COLO829 (cell line): ENCODE measurements around the gene CD226.
"Not testable (repeated sequence)": the region's sequence is repeated elsewhere in the genome, so short reads cannot be mapped to it uniquely, and the experiment has no call there.

Experiments used
- DNase-seq: peaks from one replicate; pipeline ENCODE4 v3.0.0; 2012; ENCODE audit warnings: low spot score

CD226 gene

DNA sequence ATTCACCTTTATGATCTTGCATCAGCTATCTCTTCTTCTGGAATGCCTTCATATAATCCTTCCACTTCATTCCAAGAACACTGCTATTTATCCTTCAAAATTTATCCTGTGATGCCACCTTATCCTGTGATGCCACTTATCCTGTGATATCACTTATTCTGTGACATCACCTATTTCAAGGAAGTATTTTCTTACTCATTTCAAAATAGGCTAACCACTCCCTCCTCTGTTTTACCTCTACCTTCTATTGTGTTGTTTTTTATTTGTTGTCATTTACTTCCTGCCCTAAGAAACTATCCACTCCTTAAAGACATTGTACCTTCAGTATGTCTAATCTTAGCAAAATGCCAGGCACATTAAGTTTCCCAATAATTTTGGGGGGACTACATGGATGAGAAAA is 38.8 kb downstream of the CD226 start:
- DNase-seq = no peak

DNA sequence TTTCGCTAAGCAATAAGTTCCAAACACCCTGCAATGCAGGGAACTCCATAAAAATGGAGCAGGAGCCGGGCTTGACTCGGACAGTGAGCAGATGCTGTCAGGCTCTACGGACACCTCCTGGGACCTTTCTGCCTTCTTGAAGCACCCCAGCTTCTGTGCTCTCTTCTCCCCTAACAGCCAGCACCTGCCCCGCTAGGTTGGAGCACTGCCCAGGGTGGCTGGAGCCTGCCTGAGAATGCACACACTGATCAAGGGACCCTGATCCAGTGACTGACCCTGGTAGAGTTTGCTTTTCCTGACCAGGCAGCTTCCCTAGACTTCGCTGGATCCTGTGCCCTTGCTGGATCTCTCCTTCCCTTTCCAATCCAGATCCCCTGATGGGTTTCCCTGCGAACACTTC is 40.9 kb downstream of the CD226 start:
- no peak for DNase-seq

DNA sequence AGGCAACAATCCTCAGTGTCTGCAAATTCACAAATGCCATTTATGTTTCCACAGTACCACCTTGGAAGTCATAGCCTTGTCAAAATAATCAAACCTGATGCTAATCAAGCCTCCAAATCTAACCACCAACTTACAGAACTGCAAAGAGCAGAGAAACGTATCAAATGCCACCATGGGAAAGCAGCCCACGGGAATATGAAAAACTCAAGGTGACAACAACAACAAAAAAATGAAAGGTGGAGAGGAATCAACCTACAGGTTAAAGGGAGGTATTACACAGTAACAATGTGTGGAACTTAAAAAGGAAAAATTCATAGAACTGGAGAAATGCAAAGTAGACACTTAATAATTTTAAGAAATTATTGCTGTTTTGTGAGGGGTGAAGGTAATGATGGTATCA is 46.7 kb downstream of the CD226 start:
- DNase-seq = no peak

DNA sequence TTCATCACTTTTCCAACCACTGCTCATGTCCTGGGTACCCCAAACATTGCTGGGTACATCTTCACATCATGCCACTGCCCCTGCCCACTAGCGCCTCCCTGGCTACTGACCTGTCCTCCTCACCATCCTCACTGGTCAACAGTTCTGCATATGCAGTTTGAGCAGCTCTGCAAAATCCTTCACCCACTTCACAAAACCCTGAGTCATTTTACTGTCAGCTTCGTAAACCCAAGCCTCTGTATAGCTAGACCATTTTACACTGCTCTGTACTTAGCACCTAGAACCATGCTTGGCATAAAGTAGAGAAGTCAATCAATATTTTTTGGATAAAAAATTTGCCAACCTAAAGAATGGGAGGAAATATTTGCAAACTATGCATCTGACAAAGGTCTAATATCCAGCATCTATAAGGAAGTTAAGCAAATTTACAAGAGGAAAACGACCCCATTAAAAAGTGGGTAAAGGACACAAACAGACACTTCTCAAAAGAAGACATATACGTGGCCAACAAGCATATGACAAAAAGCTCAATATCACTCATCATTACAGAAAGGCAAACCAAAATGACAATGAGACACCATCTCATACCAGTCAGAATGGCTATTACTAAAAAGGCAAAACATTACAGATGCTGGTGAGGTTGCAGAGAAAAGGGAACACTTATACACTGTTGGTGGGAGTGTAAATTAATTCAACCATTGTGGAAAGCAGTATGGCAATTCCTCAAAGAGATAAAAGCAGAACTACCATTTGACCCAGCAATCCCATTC is 48.3 kb downstream of the CD226 start:
- not testable (repeated sequence) for DNase-seq

GRCh38 chr18:69898241-69898861 is 49.3 kb downstream of the CD226 start:
- DNase-seq = no peak

GRCh38 chr18:69897397-69898108 is 50.1 kb downstream of the CD226 start:
- DNase-seq = no peak

DNA sequence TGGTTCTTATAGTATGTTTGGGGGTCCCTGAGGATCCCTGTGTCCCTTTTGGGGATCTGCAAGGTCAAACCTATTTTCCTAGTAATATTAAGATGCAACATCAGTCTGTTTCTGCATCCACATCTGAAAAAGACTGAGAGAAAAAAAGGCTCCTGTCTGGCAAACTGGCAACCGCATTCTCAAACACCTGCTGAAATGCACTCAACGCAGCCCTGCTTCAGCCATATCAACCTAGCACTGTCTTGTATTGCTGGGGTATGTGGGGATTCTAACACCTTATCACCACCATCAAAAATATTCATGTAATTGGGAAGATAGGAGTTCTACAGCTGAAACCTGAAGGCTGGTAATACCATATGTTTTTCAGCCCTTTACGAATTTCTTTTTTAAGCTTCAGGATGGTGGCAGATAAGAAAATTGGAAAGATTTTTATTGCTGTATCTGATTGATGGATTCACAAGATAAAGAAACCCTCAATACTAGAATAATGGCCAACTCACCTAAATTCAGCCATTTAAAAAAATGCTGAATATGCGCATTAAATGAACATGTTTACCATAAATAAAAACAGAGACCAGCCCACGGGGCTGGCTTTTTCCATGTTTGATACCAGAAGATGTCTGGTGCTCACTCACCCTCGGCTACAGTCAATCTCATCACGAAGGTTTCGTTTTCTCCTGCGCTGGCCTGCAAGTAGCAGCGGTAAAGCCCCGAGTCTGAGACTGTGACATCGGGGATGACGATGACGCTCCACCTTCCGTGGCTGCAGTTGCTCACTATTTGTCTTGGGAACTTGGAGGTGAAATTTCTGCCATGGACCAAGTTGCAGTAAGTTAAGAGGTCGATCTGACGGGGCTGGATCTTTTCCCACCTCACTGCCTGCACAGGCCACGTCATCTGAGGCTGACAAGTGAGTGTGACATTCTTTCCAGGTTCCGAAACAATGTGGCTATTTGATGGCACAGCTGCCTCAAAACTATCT is 52.3 kb downstream of the CD226 start:
- DNase-seq = no peak

- DNase-seq = no peak
Observed at GRCh38 chr18:69894467-69894866, 53.2 kb downstream of the CD226 start.

- DNase-seq = no peak
Observed at GRCh38 chr18:69890558-69890957, 57.1 kb downstream of the CD226 start.

- DNase-seq = no peak
Observed at GRCh38 chr18:69889009-69889408, 58.7 kb downstream of the CD226 start.

DNA sequence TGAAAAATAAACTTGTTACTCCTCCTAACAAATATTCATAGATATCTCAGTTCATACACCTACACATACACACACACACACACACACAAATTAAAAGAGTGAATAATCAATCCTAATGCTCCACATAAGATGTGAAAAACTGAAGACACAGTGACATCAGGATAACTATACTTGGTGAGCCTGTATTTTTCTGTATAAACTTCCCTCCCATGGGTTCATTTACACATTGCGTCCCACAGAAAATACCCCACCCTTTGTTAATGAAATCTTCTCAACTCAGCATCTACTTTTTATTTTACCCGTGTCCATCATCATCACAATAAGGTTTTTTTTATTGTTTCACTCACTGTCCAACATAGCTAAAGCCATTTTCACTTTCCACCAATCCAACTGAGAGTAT is 60.4 kb downstream of the CD226 start:
- no peak for DNase-seq

DNA sequence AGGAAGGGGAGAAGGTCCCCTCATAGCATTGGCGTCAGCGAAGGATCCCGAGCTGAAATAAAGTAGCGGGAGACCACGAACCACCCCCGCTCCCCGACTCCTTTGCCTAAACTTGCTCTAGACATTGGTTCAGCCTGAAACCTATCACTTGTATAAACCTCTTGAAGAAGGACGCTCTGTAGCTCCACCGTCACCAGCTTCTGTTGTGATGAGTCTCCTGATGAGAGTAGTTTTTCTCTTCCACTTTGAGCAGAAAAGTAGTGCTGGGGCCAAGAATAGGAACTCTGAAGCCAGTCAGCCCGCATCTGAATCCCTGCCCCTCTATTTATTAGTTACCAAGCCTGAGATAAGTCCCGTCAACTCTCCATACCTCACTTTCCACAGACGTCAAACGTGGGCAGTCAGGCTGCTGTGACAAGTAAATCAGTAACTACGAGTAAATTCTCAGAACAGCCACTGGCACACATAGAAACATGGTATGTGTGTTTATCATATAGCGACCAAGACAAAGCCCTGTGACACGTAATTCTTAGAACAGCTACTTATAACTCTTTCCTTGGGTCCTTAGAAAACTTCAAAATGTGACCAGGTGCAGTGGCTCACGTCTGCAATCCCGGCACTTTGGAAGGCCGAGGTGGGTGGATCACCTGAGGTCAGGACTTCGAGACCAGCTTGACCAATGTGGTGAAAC is 61.7 kb downstream of the CD226 start:
- DNase-seq = no peak

DNA sequence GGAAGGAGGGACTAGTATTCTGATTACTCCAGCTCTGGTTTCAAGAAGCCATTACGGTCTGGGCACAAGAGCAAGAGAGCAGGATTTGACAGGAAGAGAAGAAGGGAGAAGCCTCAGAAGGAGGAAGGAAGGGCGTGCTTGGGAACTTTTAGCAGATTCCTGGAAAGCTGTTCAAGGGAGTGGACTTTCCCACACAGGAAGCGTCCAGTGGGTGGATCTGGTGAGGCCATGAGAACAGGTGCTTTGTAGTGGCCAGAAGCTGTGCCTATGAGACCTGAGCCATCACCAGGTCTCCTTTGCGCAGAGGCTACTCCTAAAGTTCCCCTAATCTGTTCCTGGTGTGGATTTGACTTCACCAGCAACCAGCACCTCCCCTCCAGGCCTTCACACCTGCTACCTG is 62.3 kb downstream of the CD226 start:
- DNase-seq = no peak

DNA sequence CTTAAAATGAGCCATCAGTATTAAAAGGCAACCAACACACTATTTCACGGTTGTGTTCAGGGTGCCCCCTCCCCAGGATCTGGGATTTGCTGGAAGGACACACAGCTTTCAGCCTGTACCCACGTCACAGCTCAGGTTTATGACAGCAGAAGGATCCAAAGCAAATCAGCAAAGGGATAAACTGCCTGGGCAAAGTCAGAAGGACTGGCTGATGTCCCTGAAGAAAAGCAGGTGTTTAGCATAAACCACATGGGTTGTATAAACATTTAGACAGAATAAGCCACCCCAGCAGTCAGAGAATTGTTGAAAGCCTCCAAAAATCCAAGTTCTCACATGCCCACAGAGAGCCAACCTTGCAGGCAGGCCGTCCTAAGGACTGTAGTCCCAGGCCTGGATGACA is 63.9 kb downstream of the CD226 start:
- no peak for DNase-seq

GRCh38 chr18:69882965-69883668 is 64.6 kb downstream of the CD226 start:
- no peak for DNase-seq

GRCh38 chr18:69880083-69880482 is 67.6 kb downstream of the CD226 start:
- DNase-seq = no peak

DNA sequence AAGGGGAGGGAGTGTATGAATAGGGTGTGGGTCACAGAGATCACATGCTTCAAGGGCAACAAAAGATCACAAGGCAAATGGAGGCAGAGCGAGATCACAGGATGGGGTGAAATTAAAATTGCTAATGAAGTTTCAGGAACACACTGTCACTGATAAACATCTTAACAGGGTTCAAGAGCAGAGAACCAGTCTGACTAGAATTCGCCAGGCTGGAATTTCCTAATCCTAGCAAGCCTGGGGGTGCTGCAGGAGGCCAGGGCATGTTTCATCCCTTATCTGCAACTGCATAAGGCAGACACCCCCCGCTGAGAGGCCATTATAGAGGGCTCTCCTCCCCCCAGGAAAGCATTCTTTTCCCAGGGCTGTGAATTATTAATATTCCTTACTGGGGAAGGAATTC is 68.6 kb downstream of the CD226 start:
- not testable (repeated sequence) for DNase-seq

DNA sequence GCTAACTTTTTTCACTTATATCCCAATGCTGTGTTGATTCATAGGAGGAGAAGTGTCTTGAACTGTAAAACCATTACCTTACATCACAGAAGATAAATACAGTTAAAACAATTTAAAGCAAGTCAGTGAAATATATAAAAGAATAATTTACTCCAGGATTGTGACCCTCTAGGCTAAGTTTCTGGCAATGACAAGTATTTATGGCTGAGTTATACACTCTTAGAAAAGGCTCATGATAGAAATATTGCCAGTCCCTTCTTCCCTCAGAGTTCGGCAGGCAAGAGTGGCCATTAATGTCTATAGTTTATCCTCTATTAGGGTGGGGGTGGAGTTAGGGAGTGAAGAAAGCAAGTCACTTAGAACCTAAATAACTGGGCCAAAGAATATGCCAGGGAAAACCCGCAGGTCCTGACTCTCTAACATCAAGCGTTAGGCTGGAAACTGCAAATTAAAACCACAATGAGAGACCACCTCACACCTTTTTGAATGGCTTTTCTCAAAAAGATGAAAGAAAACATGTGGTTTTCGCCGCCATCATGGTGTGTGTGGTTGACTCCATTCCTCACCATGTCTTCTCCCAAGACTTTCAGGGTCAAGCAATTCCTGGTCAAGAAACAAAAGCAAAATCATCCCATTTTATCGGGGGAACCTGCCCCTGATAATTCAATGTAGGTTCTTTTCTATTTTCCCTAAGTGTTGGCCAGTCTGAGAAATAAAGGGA is 69.3 kb downstream of the CD226 start:
- no peak for DNase-seq

GRCh38 chr18:69876490-69876889 is 71.2 kb downstream of the CD226 start:
- no peak for DNase-seq

- no peak for DNase-seq
Observed at GRCh38 chr18:69874058-69874457, 73.6 kb downstream of the CD226 start.
